ENCODE results near the gene RAB40C.

GRCh38 chr16:557463-558297 lies 32.2 kb upstream of the RAB40C start:
- TF ChIP-seq CTCF (IDR thresholded peaks at IDR 0.05; ENCODE audit: borderline replicate concordance, extremely low read depth, low read length, poor library complexity, severe bottlenecking): no peak
- TF ChIP-seq EZH2 (IDR thresholded peaks at IDR 0.05; ENCODE audit: borderline replicate concordance, low read depth, low read length, severe bottlenecking): no peak

Data from DND-41 (cell line).